IPS-20b (cell line): Measurements from ENCODE around the gene IRF2BPL.

Experiments used
- H3K27ac ChIP-seq: one replicate; pipeline ENCODE4 v1.5.1; 2013; ENCODE audit warnings: low read length
- H3K27me3 ChIP-seq: 2 replicates; pipeline ENCODE4 v1.6.1; 2013; ENCODE audit warnings: mild to moderate bottlenecking, low read length, inconsistent platforms; ENCODE audit not compliant: insufficient read depth
- H3K36me3 ChIP-seq: 2 replicates; pipeline ENCODE4 v1.6.1; 2013; ENCODE audit warnings: low read depth, mild to moderate bottlenecking, inconsistent platforms, low read length, moderate library complexity; ENCODE audit not compliant: insufficient read depth
- H3K4me1 ChIP-seq: 2 replicates; pipeline ENCODE4 v1.6.1; 2013; ENCODE audit warnings: mild to moderate bottlenecking, control low read depth, inconsistent platforms, low read length, moderate library complexity; ENCODE audit not compliant: insufficient read depth
- H3K4me3 ChIP-seq: 2 replicates; pipeline ENCODE4 v1.5.1; 2013; ENCODE audit warnings: mild to moderate bottlenecking, low read length, inconsistent platforms
- H3K9ac ChIP-seq: 2 replicates; pipeline ENCODE4 v1.6.1; 2013; ENCODE audit warnings: low read depth, mild to moderate bottlenecking, inconsistent platforms, low read length, moderate library complexity
- H3K9me3 ChIP-seq: 2 replicates; pipeline ENCODE4 v1.6.1; 2013; ENCODE audit warnings: mild to moderate bottlenecking, low read depth, low read length, inconsistent platforms; ENCODE audit not compliant: insufficient read depth

The IRF2BPL gene

DNA sequence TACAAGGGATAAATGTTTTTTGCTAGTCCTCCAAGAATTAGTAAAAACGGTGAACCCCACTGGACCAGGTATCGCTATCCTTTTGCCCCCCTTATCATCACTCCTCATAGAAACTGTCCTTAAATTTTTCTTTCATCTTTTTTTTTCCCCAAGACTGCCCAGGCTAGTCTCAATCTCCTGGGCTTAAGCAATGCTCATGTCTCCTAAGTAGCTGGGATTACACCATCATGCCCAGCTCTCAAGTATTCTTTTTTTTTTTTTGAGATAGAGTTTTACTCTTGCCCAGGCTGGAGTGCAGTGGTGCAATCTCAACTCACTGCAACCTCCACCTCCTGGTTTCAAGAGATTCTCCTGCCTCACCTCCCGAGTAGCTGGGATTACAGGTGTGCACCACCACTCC lies 9.7 kb downstream of the IRF2BPL start:
- H3K27ac ChIP-seq: no peak overlapping the region
- H3K9me3 ChIP-seq: no peaks in the 10 kb centered on the region
- no peak overlapping the region for H3K9ac ChIP-seq
- no peaks in the 10 kb centered on the region for H3K27me3 ChIP-seq
- no peaks in the 10 kb centered on the region for H3K36me3 ChIP-seq
- H3K4me3 ChIP-seq: no peak overlapping the region
- peaks cover 21% of the 10 kb centered on the region for H3K4me1 ChIP-seq

DNA sequence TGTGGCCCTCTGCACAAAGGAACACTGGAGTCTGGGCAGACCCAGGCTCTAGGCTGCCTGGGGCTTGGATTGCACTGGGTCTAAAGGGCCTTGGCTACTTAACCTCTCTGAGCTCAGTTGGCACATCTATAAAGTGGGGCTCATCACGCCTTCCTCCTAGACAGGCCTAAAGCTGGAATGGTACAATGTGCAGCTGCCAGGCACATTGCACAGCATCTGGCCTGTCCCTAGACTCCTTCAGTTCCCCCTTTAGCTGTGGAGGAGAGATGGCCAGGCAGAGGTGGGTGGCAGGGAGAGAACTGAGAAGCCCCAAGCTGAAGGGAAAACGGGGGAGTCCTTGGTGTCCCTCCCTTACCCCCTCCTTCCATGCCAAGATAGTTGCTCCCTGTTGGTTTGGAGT lies 10.8 kb downstream of the IRF2BPL start:
- Histone ChIP-seq H3K4me3 (no peak overlapping the region), H3K9ac (no peak overlapping the region), H3K4me1 (peaks cover 10% of the 10 kb centered on the region), H3K9me3 (no peaks in the 10 kb centered on the region), H3K36me3 (no peaks in the 10 kb centered on the region), H3K27ac (no peak overlapping the region), H3K27me3 (no peaks in the 10 kb centered on the region)

DNA sequence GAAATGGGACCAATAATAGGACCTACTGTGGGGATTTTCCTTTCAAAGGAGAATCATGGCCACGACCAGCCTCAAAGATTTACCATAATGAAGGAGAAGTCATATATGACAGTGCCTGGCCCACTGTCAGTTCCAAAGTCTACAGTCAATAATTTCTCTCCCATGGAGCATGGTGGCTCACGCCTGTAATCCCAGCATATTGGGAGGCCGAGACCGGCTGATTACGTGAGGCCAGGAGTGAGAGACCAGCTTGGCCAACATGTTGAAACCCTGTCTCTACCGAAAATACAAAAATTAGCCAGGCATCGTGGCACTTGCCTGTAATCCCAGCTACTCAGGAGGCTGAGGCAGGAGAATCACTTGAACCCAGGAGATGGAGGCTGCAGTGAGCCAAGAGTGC lies 13.8 kb downstream of the IRF2BPL start:
- Histone ChIP-seq H3K27ac (no peak overlapping the region), H3K9me3 (no peaks in the 10 kb centered on the region), H3K27me3 (no peaks in the 10 kb centered on the region), H3K36me3 (no peaks in the 10 kb centered on the region), H3K4me3 (no peak overlapping the region), H3K4me1 (peaks cover 5% of the 10 kb centered on the region; the same call in 1 of the 2 replicates), H3K9ac (no peak overlapping the region)

DNA sequence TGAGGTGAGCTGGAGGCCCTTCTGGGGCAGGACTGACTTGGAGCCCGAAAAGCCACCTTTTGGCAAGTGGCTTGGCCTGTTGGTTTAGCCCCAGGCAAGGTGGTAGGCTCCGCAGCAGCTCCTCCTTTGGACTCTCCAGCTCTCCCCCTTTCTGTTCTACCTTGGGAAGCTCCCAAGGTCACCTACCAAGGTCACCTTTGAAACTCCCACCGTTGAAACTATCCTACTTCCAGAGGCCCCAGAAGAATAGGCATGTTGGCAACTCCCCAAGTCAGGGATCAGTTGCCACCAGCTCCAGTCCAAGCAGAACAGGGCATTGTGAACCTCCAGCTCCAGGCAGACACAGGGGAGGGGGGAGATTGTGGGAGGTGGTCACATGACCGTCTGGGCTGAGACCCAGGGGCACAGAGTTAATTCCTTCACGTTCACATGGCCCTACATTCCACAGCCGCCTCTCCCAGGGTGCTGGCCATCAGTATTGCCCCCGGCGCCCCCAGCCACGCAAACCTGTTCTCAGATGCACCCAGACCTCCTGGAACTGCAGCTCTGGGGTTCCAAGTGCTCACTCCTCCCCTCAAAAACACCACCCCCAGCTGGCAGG lies 14.4 kb downstream of the IRF2BPL start:
- H3K9me3 ChIP-seq: no peaks in the 10 kb centered on the region
- no peaks in the 10 kb centered on the region for H3K27me3 ChIP-seq
- H3K4me1 ChIP-seq: peaks cover 5% of the 10 kb centered on the region; the same call in 1 of the 2 replicates
- no peak overlapping the region for H3K4me3 ChIP-seq
- H3K9ac ChIP-seq: 0 out of 2 replicates have a peak overlapping the region, but pooled peaks have one; percentile 21
- H3K36me3 ChIP-seq: no peaks in the 10 kb centered on the region
- no peak overlapping the region for H3K27ac ChIP-seq

DNA sequence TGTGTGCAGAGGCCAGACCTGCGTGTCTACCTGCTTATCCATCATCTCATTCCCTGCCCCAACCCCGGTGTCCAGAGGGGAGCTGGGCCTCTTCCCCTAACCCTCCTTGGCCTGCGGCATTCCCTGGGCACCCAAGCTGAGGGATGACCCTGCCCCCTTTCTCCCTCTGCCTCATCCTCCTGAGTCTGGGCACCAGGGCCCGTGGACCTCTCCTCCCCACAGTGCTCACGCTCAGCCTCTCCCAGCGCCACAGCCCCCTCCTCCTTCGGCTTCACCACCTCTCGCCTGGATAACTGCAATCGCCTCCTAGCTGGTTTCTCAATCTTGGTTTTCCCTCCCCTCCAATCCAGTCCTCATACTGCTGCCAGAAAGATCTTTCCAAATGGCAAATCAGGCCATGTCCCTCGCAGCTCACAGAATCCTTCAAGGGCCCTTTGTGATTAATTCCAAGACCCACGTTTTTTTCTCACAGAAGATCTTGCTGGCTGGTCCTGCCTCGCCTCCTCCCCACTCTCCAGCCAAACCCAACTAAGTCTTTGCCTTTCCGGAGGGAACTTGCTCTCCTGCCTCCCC lies 16.2 kb downstream of the IRF2BPL start:
- no peaks in the 10 kb centered on the region for H3K9me3 ChIP-seq

DNA sequence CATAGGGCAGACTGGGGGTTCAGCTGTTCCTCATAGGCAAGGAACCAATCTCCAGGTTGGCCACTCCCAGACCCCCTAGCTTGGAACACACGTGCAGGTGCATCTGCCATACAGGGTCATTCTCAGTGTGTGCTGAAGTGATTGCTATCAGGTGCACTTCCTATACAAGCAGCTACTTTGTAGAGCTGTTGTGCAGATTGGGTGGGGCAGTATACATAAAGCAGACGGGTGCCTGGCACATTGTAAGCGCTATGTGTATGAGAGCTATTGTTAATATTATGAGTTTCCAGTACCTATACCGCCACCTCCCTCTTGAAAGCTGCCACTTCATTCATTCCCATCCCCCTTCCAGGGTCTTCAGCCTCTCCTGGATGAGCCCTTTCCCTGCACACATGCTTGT lies 17.3 kb downstream of the IRF2BPL start:
- H3K4me1 ChIP-seq: peaks cover 23% of the 10 kb centered on the region
- no peak overlapping the region for H3K4me3 ChIP-seq
- H3K27me3 ChIP-seq: no peaks in the 10 kb centered on the region
- no peak overlapping the region for H3K27ac ChIP-seq
- H3K36me3 ChIP-seq: no peaks in the 10 kb centered on the region
- H3K9ac ChIP-seq: no peak overlapping the region
- no peaks in the 10 kb centered on the region for H3K9me3 ChIP-seq

More for the DNA sequence above, 16.2 kb downstream of the IRF2BPL start:
- no peak overlapping the region for H3K4me3 ChIP-seq
- H3K27me3 ChIP-seq: no peaks in the 10 kb centered on the region
- H3K4me1 ChIP-seq: peaks cover 18% of the 10 kb centered on the region
- H3K36me3 ChIP-seq: no peaks in the 10 kb centered on the region
- no peak overlapping the region for H3K27ac ChIP-seq
- H3K9ac ChIP-seq: no peak overlapping the region

DNA sequence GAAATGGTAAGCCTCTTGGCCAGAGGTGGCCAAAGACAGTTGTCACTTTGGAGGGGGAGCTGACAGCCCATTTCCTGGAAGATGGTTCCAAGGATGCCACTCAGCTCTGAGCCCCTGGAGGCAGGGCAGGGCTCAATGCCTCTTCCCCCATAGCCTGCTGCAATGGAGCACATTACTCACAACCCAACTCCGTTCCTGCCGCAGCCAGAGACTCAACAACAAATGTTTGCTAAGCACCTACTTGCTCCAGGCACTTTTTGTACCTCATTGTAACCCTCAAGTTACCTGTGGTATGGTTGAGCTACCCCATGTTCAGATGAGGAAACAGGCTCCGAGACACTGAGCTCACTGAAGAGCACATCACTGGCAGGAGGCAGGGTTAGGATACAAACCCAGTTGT lies 19.5 kb downstream of the IRF2BPL start:
- Histone ChIP-seq H3K4me1 (peaks cover 28% of the 10 kb centered on the region), H3K27ac (no peak overlapping the region), H3K36me3 (no peaks in the 10 kb centered on the region), H3K4me3 (no peak overlapping the region), H3K9ac (no peak overlapping the region), H3K9me3 (no peaks in the 10 kb centered on the region), H3K27me3 (no peaks in the 10 kb centered on the region)

DNA sequence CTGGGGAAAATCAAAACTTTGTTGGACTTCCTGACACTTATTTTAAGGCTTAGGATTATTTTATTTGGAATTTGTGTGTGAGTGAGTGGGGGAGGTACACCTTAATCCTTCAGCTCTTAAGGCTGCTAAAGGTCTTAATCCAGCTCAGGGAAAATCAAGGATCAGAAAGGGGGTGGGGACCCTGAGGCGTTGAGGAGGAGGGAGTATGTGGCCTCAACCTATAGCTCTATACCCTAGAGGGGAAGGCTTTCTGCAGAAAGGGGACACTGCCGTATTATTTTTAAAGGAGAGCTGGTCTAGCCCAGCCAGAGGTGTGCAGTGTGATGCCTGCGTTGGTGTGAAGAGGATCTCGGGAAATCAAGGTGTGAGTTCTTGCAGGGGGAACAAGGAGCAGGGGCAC lies 20.0 kb downstream of the IRF2BPL start:
- Histone ChIP-seq H3K27me3 (no peaks in the 10 kb centered on the region), H3K4me3 (no peak overlapping the region), H3K4me1 (peaks cover 31% of the 10 kb centered on the region), H3K36me3 (no peaks in the 10 kb centered on the region), H3K9me3 (no peaks in the 10 kb centered on the region), H3K27ac (no peak overlapping the region), H3K9ac (no peak overlapping the region)

DNA sequence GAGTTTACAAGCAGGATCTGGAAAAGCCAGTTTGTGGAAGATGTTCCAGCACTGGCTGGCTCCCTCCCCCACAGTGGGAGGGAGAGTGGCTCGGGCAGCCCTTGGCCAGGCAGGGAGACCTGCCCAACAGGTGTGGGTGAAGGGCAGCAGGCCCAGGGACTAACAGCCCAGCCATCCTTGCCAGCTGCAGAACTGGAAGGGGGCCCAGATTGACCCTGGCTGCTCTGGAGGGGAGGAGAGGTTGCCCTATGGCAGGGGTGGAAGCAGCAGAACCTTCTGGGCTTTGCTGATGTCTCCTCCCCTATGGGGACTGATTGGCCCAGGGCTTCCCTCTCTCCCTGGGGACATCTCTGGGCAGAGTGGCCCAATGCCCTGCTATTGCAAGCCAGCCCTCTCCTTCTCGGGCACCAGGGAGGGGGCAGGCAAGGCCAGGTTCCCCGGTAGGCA lies 20.5 kb downstream of the IRF2BPL start:
- Histone ChIP-seq H3K9me3 (no peaks in the 10 kb centered on the region), H3K27me3 (no peaks in the 10 kb centered on the region), H3K4me1 (peaks cover 31% of the 10 kb centered on the region), H3K27ac (no peak overlapping the region), H3K4me3 (no peak overlapping the region), H3K9ac (no peak overlapping the region), H3K36me3 (no peaks in the 10 kb centered on the region)

DNA sequence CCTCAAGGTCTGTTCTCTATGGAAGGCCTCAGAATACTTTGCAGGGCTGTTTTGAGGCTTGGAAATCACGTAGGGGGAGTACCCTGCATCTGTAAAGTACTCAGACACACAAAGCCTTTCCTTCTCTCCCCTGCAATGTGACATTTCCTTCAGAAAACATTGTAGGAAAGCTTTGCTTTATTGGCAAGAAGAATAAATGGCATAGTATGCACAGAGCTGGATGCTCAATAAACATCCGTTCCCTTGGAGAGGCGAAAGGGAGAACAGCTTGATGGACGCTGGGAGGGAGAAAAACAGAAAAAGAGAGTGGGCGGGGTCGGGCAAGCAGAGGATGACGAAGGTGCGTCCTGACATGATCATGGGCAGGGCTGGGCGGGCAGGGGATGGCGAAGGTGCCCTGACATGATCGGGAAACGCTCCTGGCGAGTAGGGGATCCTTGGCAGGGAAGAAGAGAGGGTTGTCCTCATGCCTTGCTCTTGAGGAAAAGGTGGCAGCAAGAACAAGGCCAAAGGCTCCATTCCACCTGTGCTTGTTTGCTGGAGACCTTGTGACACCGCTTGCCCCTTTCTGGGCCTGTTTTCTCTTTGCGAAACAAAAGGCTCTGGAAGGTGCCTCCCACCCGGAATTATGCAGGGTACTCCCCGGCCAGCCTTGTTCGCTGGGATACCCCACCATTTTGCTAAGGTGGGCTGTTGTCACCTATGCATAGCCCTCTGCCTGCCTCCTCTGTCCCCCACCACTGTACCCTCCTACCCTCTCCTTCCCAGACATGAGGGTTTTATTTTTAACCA lies 21.1 kb downstream of the IRF2BPL start:
- Histone ChIP-seq H3K9ac (0 out of 2 replicates have a peak overlapping the region, but pooled peaks have one; percentile 9), H3K27ac (no peak overlapping the region), H3K4me1 (peaks cover 31% of the 10 kb centered on the region), H3K36me3 (no peaks in the 10 kb centered on the region), H3K9me3 (no peaks in the 10 kb centered on the region), H3K4me3 (no peak overlapping the region), H3K27me3 (no peaks in the 10 kb centered on the region)

DNA sequence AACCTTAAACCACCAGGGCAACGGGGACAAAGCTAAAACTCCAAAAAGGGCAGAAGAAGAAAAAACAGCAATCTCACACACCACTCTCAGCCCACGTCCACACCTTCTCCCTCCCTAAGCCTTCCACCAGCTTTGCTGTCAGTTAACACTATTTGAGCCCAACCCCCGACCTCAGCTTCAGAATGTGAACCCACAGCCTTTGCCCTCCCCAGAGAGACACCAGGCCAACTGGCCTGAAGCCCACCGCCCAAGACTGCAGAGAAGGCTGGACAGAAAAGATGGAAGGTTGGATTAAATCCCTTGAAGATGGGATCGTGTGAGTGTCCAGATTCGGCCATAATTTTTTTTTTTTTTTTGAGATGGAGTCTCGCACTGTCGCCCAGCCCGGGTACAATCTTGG lies 22.4 kb downstream of the IRF2BPL start:
- no peaks in the 10 kb centered on the region for H3K9me3 ChIP-seq
- H3K4me3 ChIP-seq: no peak overlapping the region
- H3K4me1 ChIP-seq: peaks cover 31% of the 10 kb centered on the region
- no peaks in the 10 kb centered on the region for H3K27me3 ChIP-seq
- H3K36me3 ChIP-seq: no peaks in the 10 kb centered on the region
- H3K27ac ChIP-seq: no peak overlapping the region
- no peak overlapping the region for H3K9ac ChIP-seq

DNA sequence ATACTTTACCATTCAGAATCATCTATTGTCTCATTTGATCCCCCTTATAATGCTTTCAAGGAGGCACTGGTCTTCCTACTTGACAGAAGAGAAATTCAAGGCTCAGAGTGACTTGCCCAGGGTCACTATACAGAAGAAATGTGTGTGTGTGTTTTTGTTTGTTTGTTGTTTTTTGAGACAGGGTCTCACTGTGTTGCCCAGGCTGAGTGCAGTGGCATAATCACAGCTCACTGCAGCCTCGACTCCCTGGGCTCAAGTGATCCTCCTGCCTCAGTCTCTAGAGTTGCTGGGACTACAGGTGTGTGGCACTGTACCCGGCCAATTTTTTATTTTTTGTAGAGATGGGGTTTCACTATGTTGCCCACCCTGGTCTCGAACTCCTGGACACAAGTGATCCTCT lies 22.9 kb downstream of the IRF2BPL start:
- H3K27me3 ChIP-seq: no peaks in the 10 kb centered on the region
- peaks cover 31% of the 10 kb centered on the region for H3K4me1 ChIP-seq
- no peaks in the 10 kb centered on the region for H3K9me3 ChIP-seq
- H3K9ac ChIP-seq: no peak overlapping the region
- no peak overlapping the region for H3K4me3 ChIP-seq
- H3K27ac ChIP-seq: no peak overlapping the region
- H3K36me3 ChIP-seq: no peaks in the 10 kb centered on the region
